Left ventricle myocardium superior (tissue), 1 donor: Measurements from ENCODE around the gene ITSN1. TPM values are rescaled to one million over a fixed set of nuclear protein-coding genes. Genes with fewer than 3 reads are reported as not detected.
"Not testable (repeated sequence)": the region's sequence is repeated elsewhere in the genome, so short reads cannot be mapped to it uniquely, and the experiment has no call there.

Experiments
- ATAC-seq: fragments of 200-7000 bp; cut with Tn5 transposase; one replicate; pipeline ENCODE4 v1.9.1; 2020; ENCODE audit warnings: mild to moderate bottlenecking, moderate library complexity
- DNase-seq: peaks from one replicate; pipeline ENCODE4 v3.0.0-alpha.2; 2020
- intact Hi-C: fragments of 100-400 bp; cut with micrococcal nuclease; formaldehyde crosslinking; loops from one replicate; pipeline ENCODE4 v1.11.0; 2022
- total RNA-seq: library from RNA; stranded (reverse); fragmentation: NEBNext Ultra II Directional; extraction: Animal tissue kit (Norgen Biotek cat#: 25700); gene quantifications from one replicate; pipeline ENCODE4 v1.2.1, GENCODE V29; 2021
- donor health status: DM: no; HTN: yes; CAD: no; lungs with severe emphysema.

Gene ITSN1
- total RNA-seq, 1 donor from 2014 or later: 44.4 TPM

- intact Hi-C loops: loop anchor here (10.0 kb wide), 1 partner anchor 144 kb away; the partner anchor contains the start of genes MRPS6 and SLC5A3
- peak; percentile 14 for ATAC-seq
- DNase-seq: not testable (repeated sequence)
These were observed 288.9 kb downstream of the ITSN1 start for GRCh38 chr21:33931052-33931798.

- ATAC-seq (peak; percentile 65), DNase-seq (no peak)
- intact Hi-C loops: loop anchor here (10.0 kb wide), 1 partner anchor 143 kb away; the partner anchor contains the start of genes MRPS6 and SLC5A3
These were observed 289.6 kb downstream of the ITSN1 start for GRCh38 chr21:33931799-33932390.

- intact Hi-C loops: loop anchor here (10.0 kb wide), 1 partner anchor 142 kb away; the partner anchor contains the start of genes MRPS6 and SLC5A3
- no peak for ATAC-seq
These were observed 290.4 kb downstream of the ITSN1 start for GRCh38 chr21:33932731-33933130.

GRCh38 chr21:33936301-33937038, 294.2 kb downstream of the ITSN1 start:
- ATAC-seq: peak; percentile 21

More at GRCh38 chr21:33932731-33933130, 290.4 kb downstream of the ITSN1 start:
- no peak for DNase-seq

GRCh38 chr21:33937146-33937545, 294.8 kb downstream of the ITSN1 start:
- intact Hi-C loops: loop anchor here (10.0 kb wide), 1 partner anchor 138 kb away; the partner anchor contains the start of genes MRPS6 and SLC5A3
- ATAC-seq (no peak), DNase-seq (no peak)

More at GRCh38 chr21:33936301-33937038, 294.2 kb downstream of the ITSN1 start:
- intact Hi-C loops: loop anchor here (10.0 kb wide), 1 partner anchor 138 kb away; the partner anchor contains the start of genes MRPS6 and SLC5A3
- no peak for DNase-seq

- ATAC-seq: no peak
- intact Hi-C loops: loop anchor here (10.0 kb wide), 1 partner anchor 137 kb away; the partner anchor contains the start of genes MRPS6 and SLC5A3
- DNase-seq: no peak
These were observed 295.6 kb downstream of the ITSN1 start for GRCh38 chr21:33937931-33938339.

- ATAC-seq: no peak
- intact Hi-C loops: loop anchor here (10.0 kb wide), 1 partner anchor 136 kb away; the partner anchor contains the start of genes MRPS6 and SLC5A3
- no peak for DNase-seq
These were observed 296.1 kb downstream of the ITSN1 start for GRCh38 chr21:33938381-33938780.

GRCh38 chr21:33939226-33939625, 296.9 kb downstream of the ITSN1 start:
- intact Hi-C loops: loop anchor here (10.0 kb wide), 1 partner anchor 136 kb away; the partner anchor contains the start of genes MRPS6 and SLC5A3
- ATAC-seq: no peak
- DNase-seq: no peak

GRCh38 chr21:33940164-33940880, 298.0 kb downstream of the ITSN1 start:
- intact Hi-C loops: no loop called here
- DNase-seq: no peak
- ATAC-seq: no peak

- intact Hi-C loops: no loop called here
- DNase-seq (no peak), ATAC-seq (no peak)
These were observed 298.6 kb downstream of the ITSN1 start for GRCh38 chr21:33940881-33941245.

- DNase-seq: no peak
- no peak for ATAC-seq
- intact Hi-C loops: no loop called here
These were observed 300.1 kb downstream of the ITSN1 start for GRCh38 chr21:33942426-33942825.

GRCh38 chr21:33943293-33943692, 301.0 kb downstream of the ITSN1 start:
- intact Hi-C loops: no loop called here
- DNase-seq: no peak
- no peak for ATAC-seq

- intact Hi-C loops: no loop called here
- no peak for ATAC-seq
These were observed 302.0 kb downstream of the ITSN1 start for GRCh38 chr21:33944185-33944763.

GRCh38 chr21:33945652-33946270, 303.5 kb downstream of the ITSN1 start:
- DNase-seq (no peak), ATAC-seq (no peak)
- intact Hi-C loops: no loop called here

More at GRCh38 chr21:33944185-33944763, 302.0 kb downstream of the ITSN1 start:
- no peak for DNase-seq

- DNase-seq: peak; percentile 66
- intact Hi-C loops: no loop called here
- peak; percentile 95 for ATAC-seq
These were observed 305.3 kb downstream of the ITSN1 start for GRCh38 chr21:33947451-33948095.

GRCh38 chr21:33948096-33948950, 306.0 kb downstream of the ITSN1 start:
- ATAC-seq: peak; percentile 82

More at GRCh38 chr21:33948096-33948950, 306.0 kb downstream of the ITSN1 start:
- intact Hi-C loops: no loop called here
- peak; percentile 58 for DNase-seq
